Esophagus muscularis mucosa (tissue), 4 donors: Measurements from ENCODE around the gene ZNF581. TPM values are rescaled to one million over a fixed set of nuclear protein-coding genes. Genes with fewer than 3 reads are reported as not detected.

Experiments used
- DNase-seq: peaks from one replicate; pipeline ENCODE4 v3.0.0-alpha.2; 2017; ENCODE audit errors: extremely low spot score
- H3K27ac ChIP-seq, 4 donors: fragments of 200-600 bp; sonication (generic); replicated peaks in 1 of 4; 1 replicate in 3 of 4; 2 replicates in 1 of 4; pipeline ENCODE4 v1.5.1; 2016 to 2019; ENCODE audit warnings: mild to moderate bottlenecking in 1 of 4
- H3K27me3 ChIP-seq, 4 donors: fragments of 200-600 bp; sonication (generic); one replicate each; pipeline versions ENCODE4 v1.5.1 to v1.6.0; 2016 to 2019
- H3K36me3 ChIP-seq, 4 donors: fragments of 200-600 bp; sonication (generic); one replicate each; pipeline ENCODE4 v1.5.1; 2016 to 2019
- H3K4me1 ChIP-seq, 4 donors: fragments of 200-600 bp; sonication (generic); one replicate each; pipeline ENCODE4 v1.5.1; 2016 to 2019
- H3K4me3 ChIP-seq, 4 donors: fragments of 200-600 bp; sonication (generic); 1 replicate in 2 of 4; 2 replicates in 2 of 4; pipeline ENCODE4 v1.5.1; 2016 to 2019; ENCODE audit warnings: mild to moderate bottlenecking in 4 of 4, moderate library complexity in 1 of 4
- H3K9me3 ChIP-seq, 4 donors: fragments of 200-600 bp; sonication (generic); 1 replicate in 3 of 4; 2 replicates in 1 of 4; pipeline ENCODE4 v1.5.1; 2016 to 2019
- CTCF ChIP-seq, 3 experiments: fragments of 200-600 bp in 2 of 3; fragments of 450-650 bp in 1 of 3; sonication (generic) in 2 of 3; IDR thresholded peaks; one replicate each; pipeline ENCODE4 v1.5.1; 2017 to 2019; ENCODE audit warnings: antibody characterized with exemption in 3 of 3, mild to moderate bottlenecking in 2 of 3, moderate library complexity in 1 of 3
- EP300 ChIP-seq: sonication (generic); formaldehyde crosslinking; IDR thresholded peaks from one replicate; pipeline ENCODE4 v1.6.1; 2017; ENCODE audit warnings: antibody characterized with exemption
- POLR2A ChIP-seq: fragments of 450-650 bp; IDR thresholded peaks from one replicate; pipeline ENCODE4 v1.6.1; 2017; ENCODE audit warnings: antibody characterized with exemption, moderate library complexity, mild to moderate bottlenecking, low read depth
- POLR2AphosphoS5 ChIP-seq, 2 donors: sonication (generic); formaldehyde crosslinking; IDR thresholded peaks; one replicate each; pipeline ENCODE4 v1.6.1; 2017; ENCODE audit warnings: antibody characterized with exemption in 2 of 2
- WGBS: methylation state at CpG from one replicate; pipeline ENCODE4 v1.1.5; 2018; 5-methylcytosine and 5-hydroxymethylcytosine counted together
- intact Hi-C: fragments of 100-400 bp; cut with DNase I; formaldehyde crosslinking; loops from one replicate; pipeline ENCODE4 v1.15.1; 2023
- total RNA-seq, 4 donors: library from RNA; depleted of rRNA; stranded (reverse); fragments of >200 nt; gene quantifications; one replicate each; pipeline versions ENCODE4 v1.1.0 to v1.2.1, GENCODE V29; 2016

The ZNF581 gene
- total RNA-seq, 4 donors from 2014 or later: 13.3 to 26.6 (median 18.2) TPM

- peaks cover 53 to 82% (median 80%) of the 10 kb centered on the region in 4 donors for H3K4me1 ChIP-seq
Observed at GRCh38 chr19:55644842-55645511, 1.5 kb downstream of the ZNF581 start.

GRCh38 chr19:55645512-55645881 lies 2.0 kb downstream of the ZNF581 start:
- peaks cover 0 to 23% (median 12%) of the 10 kb centered on the region in 4 donors for H3K36me3 ChIP-seq
- 63% methylated on average over 5 of the region's 5 CpGs for WGBS
- peaks cover 48 to 82% (median 75%) of the 10 kb centered on the region in 4 donors for H3K4me1 ChIP-seq
- no peak for DNase-seq
- H3K4me3 ChIP-seq: no peak overlapping the region
- intact Hi-C loops: no loop called here
- H3K27ac ChIP-seq: no peak overlapping the region
- no peaks in the 10 kb centered on the region for H3K9me3 ChIP-seq
- TF ChIP-seq CTCF (IDR thresholded peaks at IDR 0.05) (no peak), EP300 (no peak), POLR2AphosphoS5 (IDR thresholded peaks at IDR 0.05) (no peak), POLR2A (no peak)
- H3K27me3 ChIP-seq: no peaks in the 10 kb centered on the region

More at GRCh38 chr19:55644842-55645511, 1.5 kb downstream of the ZNF581 start:
- intact Hi-C loops: no loop called here
- Histone ChIP-seq H3K9me3 (no peaks in the 10 kb centered on the region), H3K36me3 (peaks cover 0 to 18% (median 12%) of the 10 kb centered on the region in 4 donors), H3K4me3 (peak overlapping the region in 1 of 4 donors; percentile 74), H3K27ac (no peak overlapping the region), H3K27me3 (no peaks in the 10 kb centered on the region)
- TF ChIP-seq EP300 (no peak), CTCF (IDR thresholded peaks at IDR 0.05) (no peak), POLR2A (no peak), POLR2AphosphoS5 (IDR thresholded peaks at IDR 0.05) (no peak)
- DNase-seq: no peak
- WGBS: 86% methylated on average over 27 of the region's 28 CpGs

- Histone ChIP-seq H3K27ac (peak overlapping the region; percentile 83 to 94 (median 86)), H3K36me3 (peaks cover 0 to 38% (median 17%) of the 10 kb centered on the region in 4 donors), H3K9me3 (no peaks in the 10 kb centered on the region), H3K4me3 (peak overlapping the region; percentile 74 to 97 (median 86)), H3K27me3 (no peaks in the 10 kb centered on the region), H3K4me1 (peaks cover 42 to 74% (median 65%) of the 10 kb centered on the region in 4 donors)
- no peak for TF ChIP-seq EP300
- TF ChIP-seq POLR2A: no peak
- no peak for TF ChIP-seq CTCF (IDR thresholded peaks at IDR 0.05)
- TF ChIP-seq POLR2AphosphoS5 (IDR thresholded peaks at IDR 0.05): no peak
- WGBS: 41% methylated on average over 14 of the region's 14 CpGs
- no peak for DNase-seq
- intact Hi-C loops: no loop called here
Observed at GRCh38 chr19:55646889-55647731, 3.7 kb downstream of the ZNF581 start.

GRCh38 chr19:55647732-55648584 lies 4.5 kb downstream of the ZNF581 start, which contains the start of gene CCDC106:
TSS of gene CCDC106 (plus strand) at chr19:55648212. CDS start at chr19:55649047, 835 bp downstream.
- intact Hi-C loops: no loop called here
- peak within 1 kb of the TSS; percentile 83 to 94 (median 86) for H3K27ac ChIP-seq
- WGBS: 0% methylated on average over 7 of the region's 87 CpGs
- H3K4me1 ChIP-seq: peaks cover 36 to 73% (median 61%) of the 10 kb centered on the region in 4 donors
- no peaks in the 10 kb centered on the region for H3K9me3 ChIP-seq
- TF ChIP-seq POLR2A (no peak), POLR2AphosphoS5 (IDR thresholded peaks at IDR 0.05) (peak; percentile 7 to 53), EP300 (no peak), CTCF (IDR thresholded peaks at IDR 0.05) (peak in 1 of 3 experiments; percentile 6)
- peaks cover 0 to 43% (median 20%) of the 10 kb centered on the region in 4 donors for H3K36me3 ChIP-seq
- peak within 1 kb of the TSS; percentile 74 to 97 (median 86) for H3K4me3 ChIP-seq
- DNase-seq: no peak
- H3K27me3 ChIP-seq: no peaks in the 10 kb centered on the region
